ENCODE results near the gene DSPP. TPM values are rescaled to one million over a fixed set of nuclear protein-coding genes. Genes with fewer than 3 reads are reported as not detected.

DSPP gene
- polyA plus RNA-seq, 3 donors, result not detected

DNA sequence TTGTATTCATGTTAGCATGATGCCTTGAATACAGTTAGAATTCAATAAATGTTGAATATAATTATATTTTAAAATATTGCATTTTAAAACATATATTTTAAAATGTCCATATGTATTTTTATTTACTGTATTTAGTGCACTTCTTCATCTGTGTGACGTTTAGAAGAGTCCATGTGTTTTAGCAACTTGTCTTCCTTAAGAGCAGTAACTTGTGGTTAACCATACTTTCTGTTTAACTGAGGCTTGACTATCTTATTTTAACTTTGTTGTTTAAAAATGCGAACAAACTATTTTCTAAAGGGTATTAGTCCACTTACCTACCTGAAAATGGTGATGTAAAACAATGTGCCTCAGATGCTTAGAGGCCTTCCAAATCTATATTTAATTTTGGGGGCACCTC, 42.6 kb downstream of the DSPP start:
- no peaks in the 10 kb centered on the region for H3K27me3 ChIP-seq (ENCODE audit: control insufficient read depth in 2 of 2, insufficient read depth in 2 of 2, low read length in 2 of 2)
- no peak overlapping the region for H3K4me3 ChIP-seq (replicated peaks in 1 of 3; ENCODE audit: low read depth in 2 of 3, low read length in 3 of 3)
- Mint-ChIP-seq H3K4me1 (no peaks in the 10 kb centered on the region), H3K27ac (no peak overlapping the region), H3K9me3 (no peaks in the 10 kb centered on the region), H3K27me3 (ENCODE audit: low read depth in 3 of 3) (no peaks in the 10 kb centered on the region), H3K36me3 (no peaks in the 10 kb centered on the region), H3K4me3 (no peak overlapping the region)
- no peaks in the 10 kb centered on the region for H3K79me2 ChIP-seq (ENCODE audit: insufficient read depth, low read length)
- no peak overlapping the region for H3K27ac ChIP-seq (ENCODE audit: low read depth in 1 of 2, low read length in 2 of 2)
- TF ChIP-seq, protein P1, sequence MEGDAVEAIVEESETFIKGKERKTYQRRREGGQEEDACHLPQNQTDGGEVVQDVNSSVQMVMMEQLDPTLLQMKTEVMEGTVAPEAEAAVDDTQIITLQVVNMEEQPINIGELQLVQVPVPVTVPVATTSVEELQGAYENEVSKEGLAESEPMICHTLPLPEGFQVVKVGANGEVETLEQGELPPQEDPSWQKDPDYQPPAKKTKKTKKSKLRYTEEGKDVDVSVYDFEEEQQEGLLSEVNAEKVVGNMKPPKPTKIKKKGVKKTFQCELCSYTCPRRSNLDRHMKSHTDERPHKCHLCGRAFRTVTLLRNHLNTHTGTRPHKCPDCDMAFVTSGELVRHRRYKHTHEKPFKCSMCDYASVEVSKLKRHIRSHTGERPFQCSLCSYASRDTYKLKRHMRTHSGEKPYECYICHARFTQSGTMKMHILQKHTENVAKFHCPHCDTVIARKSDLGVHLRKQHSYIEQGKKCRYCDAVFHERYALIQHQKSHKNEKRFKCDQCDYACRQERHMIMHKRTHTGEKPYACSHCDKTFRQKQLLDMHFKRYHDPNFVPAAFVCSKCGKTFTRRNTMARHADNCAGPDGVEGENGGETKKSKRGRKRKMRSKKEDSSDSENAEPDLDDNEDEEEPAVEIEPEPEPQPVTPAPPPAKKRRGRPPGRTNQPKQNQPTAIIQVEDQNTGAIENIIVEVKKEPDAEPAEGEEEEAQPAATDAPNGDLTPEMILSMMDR (IDR thresholded peaks at IDR 0.05), result no peak
- H4K20me1 ChIP-seq (ENCODE audit: insufficient read depth, low read length), result no peaks in the 10 kb centered on the region
- H3K9ac ChIP-seq (ENCODE audit: insufficient read depth, low read length, poor library complexity, severe bottlenecking), result no peak overlapping the region
- no peak for DNase-seq
- H2AFZ ChIP-seq (ENCODE audit: insufficient read depth, low read depth, low read length, poor library complexity, severe bottlenecking), result no peak overlapping the region
- no peaks in the 10 kb centered on the region for H3K9me3 ChIP-seq (replicated peaks in 1 of 2; ENCODE audit: control insufficient read depth in 1 of 2, insufficient read depth in 1 of 2, low read length in 2 of 2)
- H3K36me3 ChIP-seq (replicated peaks in 1 of 2; ENCODE audit: control insufficient read depth in 1 of 2, insufficient read depth in 2 of 2, low read length in 2 of 2), result no peaks in the 10 kb centered on the region
- no peaks in the 10 kb centered on the region for H3K4me1 ChIP-seq (ENCODE audit: control insufficient read depth in 1 of 2, insufficient read depth in 2 of 2, low read length in 2 of 2)
- intact Hi-C loops (cut with micrococcal nuclease), result no loop called here
- no CpG with 5 or more reads among the region's 2 CpGs for WGBS (ENCODE audit: insufficient coverage)
- no peak overlapping the region for H3K4me2 ChIP-seq (replicated peaks; ENCODE audit: extremely low read depth, low read length, poor library complexity, severe bottlenecking)

DNA sequence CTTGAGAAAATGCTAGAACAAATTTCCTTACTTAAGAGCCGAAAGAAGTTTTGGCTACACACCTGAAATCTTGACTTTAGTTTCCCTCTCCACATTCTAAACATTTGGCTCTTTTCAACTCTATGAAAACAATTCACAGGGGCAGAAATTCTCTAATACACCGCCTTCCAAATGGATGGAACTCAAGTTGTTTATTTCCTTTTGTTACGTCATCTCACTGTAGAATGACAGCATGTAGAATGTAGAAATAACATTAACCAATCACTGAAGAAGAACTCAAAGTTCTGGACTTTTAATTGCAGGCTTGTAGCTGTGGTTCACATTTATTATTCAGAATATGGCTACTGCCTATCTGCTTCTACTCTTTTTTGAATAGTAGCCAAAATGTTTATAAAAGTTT, 43.6 kb downstream of the DSPP start:
- no peak overlapping the region for H3K4me2 ChIP-seq (replicated peaks; ENCODE audit: extremely low read depth, low read length, poor library complexity, severe bottlenecking)
- no peaks in the 10 kb centered on the region for H3K4me1 ChIP-seq (ENCODE audit: control insufficient read depth in 1 of 2, insufficient read depth in 2 of 2, low read length in 2 of 2)
- no peak for DNase-seq
- no peaks in the 10 kb centered on the region for H3K27me3 ChIP-seq (ENCODE audit: control insufficient read depth in 2 of 2, insufficient read depth in 2 of 2, low read length in 2 of 2)
- H3K9ac ChIP-seq (ENCODE audit: insufficient read depth, low read length, poor library complexity, severe bottlenecking), result no peak overlapping the region
- no CpG with 5 or more reads among the region's 3 CpGs for WGBS (ENCODE audit: insufficient coverage)
- H4K20me1 ChIP-seq (ENCODE audit: insufficient read depth, low read length), result no peaks in the 10 kb centered on the region
- no peaks in the 10 kb centered on the region for H3K79me2 ChIP-seq (ENCODE audit: insufficient read depth, low read length)
- no peak overlapping the region for H3K27ac Mint-ChIP-seq
- H3K9me3 ChIP-seq (replicated peaks in 1 of 2; ENCODE audit: control insufficient read depth in 1 of 2, insufficient read depth in 1 of 2, low read length in 2 of 2), result no peaks in the 10 kb centered on the region
- H3K4me3 ChIP-seq (replicated peaks in 1 of 3; ENCODE audit: low read depth in 2 of 3, low read length in 3 of 3), result no peak overlapping the region
- TF ChIP-seq, protein P1 (IDR thresholded peaks at IDR 0.05), result no peak
- H3K9me3 Mint-ChIP-seq, result no peaks in the 10 kb centered on the region
- H3K4me1 Mint-ChIP-seq, result no peaks in the 10 kb centered on the region
- intact Hi-C loops (cut with micrococcal nuclease), result no loop called here
- H3K27ac ChIP-seq (ENCODE audit: low read depth in 1 of 2, low read length in 2 of 2), result no peak overlapping the region
- H2AFZ ChIP-seq (ENCODE audit: insufficient read depth, low read depth, low read length, poor library complexity, severe bottlenecking), result no peak overlapping the region
- H3K4me3 Mint-ChIP-seq, result no peak overlapping the region
- no peaks in the 10 kb centered on the region for H3K36me3 Mint-ChIP-seq
- no peaks in the 10 kb centered on the region for H3K27me3 Mint-ChIP-seq (ENCODE audit: low read depth in 3 of 3)
- no peaks in the 10 kb centered on the region for H3K36me3 ChIP-seq (replicated peaks in 1 of 2; ENCODE audit: control insufficient read depth in 1 of 2, insufficient read depth in 2 of 2, low read length in 2 of 2)
